OCI-LY7 (cell line): ENCODE results near the gene NTHL1. TPM values are rescaled to one million over a fixed set of nuclear protein-coding genes. Genes with fewer than 3 reads are reported as not detected.

Experiments
- BruUV-seq: library from RNA; stranded (reverse); fragments of 400-500 nt; replicated peaks from 2 replicates; lab custom pipeline; 2021; lab: Mats Ljungman, UMichigan
- CTCF ChIA-PET: fragments of 300-600 bp; sonication (Branson Sonifier 250); formaldehyde crosslinking; loops from one replicate; lab custom pipeline; 2022; ENCODE audit warnings: antibody characterized with exemption; ENCODE audit not compliant: unreplicated experiment; lab: Charles Lee
- POLR2A ChIA-PET: fragments of 300-600 bp; sonication (Branson Sonifier 250); formaldehyde crosslinking; loops from one replicate; lab custom pipeline; 2022; ENCODE audit warnings: antibody characterized with exemption; lab: Charles Lee
- DNase-seq: peaks from one replicate; pipeline ENCODE4 v3.0.0-alpha.2; 2015; ENCODE audit warnings: low spot score
- H2AFZ ChIP-seq: fragments of 200-600 bp; sonication (generic), shearing (Covaris generic); 2 replicates; pipeline ENCODE4 v1.6.1; 2014; ENCODE audit warnings: mild to moderate bottlenecking, antibody characterized with exemption, low read length, moderate library complexity
- H3K27ac ChIP-seq: fragments of 200-600 bp; sonication (generic); 2 replicates; pipeline ENCODE4 v1.5.1; 2014; ENCODE audit warnings: mixed run types, low read depth, mild to moderate bottlenecking, moderate library complexity, low read length, inconsistent platforms; ENCODE audit not compliant: poor library complexity, severe bottlenecking
- H3K36me3 ChIP-seq: fragments of 200-600 bp; sonication (generic); 2 replicates; pipeline ENCODE4 v1.6.1; 2014; ENCODE audit warnings: mild to moderate bottlenecking, antibody characterized with exemption, low read length, moderate library complexity, mixed read lengths; ENCODE audit not compliant: insufficient read depth
- H3K4me1 ChIP-seq: fragments of 200-600 bp; sonication (generic); 2 replicates; pipeline ENCODE4 v1.5.1; 2014; ENCODE audit warnings: mild to moderate bottlenecking, low read length; ENCODE audit not compliant: insufficient read depth, poor library complexity, severe bottlenecking
- H3K4me2 ChIP-seq: fragments of 200-600 bp; sonication (generic); 2 replicates; pipeline ENCODE4 v1.6.1; 2014; ENCODE audit warnings: mild to moderate bottlenecking, low read length
- H3K4me3 ChIP-seq: fragments of 200-600 bp; sonication (generic); 2 replicates; pipeline ENCODE4 v1.5.1; 2014; ENCODE audit warnings: mild to moderate bottlenecking, low read depth, low read length; ENCODE audit not compliant: poor library complexity, severe bottlenecking
- H3K79me2 ChIP-seq: fragments of 200-600 bp; sonication (generic); 2 replicates; pipeline ENCODE4 v1.6.1; 2016; ENCODE audit warnings: low read depth, mild to moderate bottlenecking, low read length, moderate library complexity, mixed read lengths; ENCODE audit not compliant: insufficient read depth
- H3K9me2 ChIP-seq: fragments of 200-600 bp; sonication (generic); 2 replicates; pipeline ENCODE4 v1.6.1; 2016; ENCODE audit warnings: mild to moderate bottlenecking, low read length, mixed read lengths; ENCODE audit not compliant: insufficient read depth
- H3K9me3 ChIP-seq: fragments of 200-600 bp; sonication (generic); 2 replicates; pipeline ENCODE4 v1.6.1; 2014; ENCODE audit warnings: mild to moderate bottlenecking, mixed run types, low read length, mixed read lengths
- H4K20me1 ChIP-seq: fragments of 200-600 bp; sonication (generic); 2 replicates; pipeline ENCODE4 v1.6.1; 2014; ENCODE audit warnings: mild to moderate bottlenecking, antibody characterized with exemption, low read length, moderate library complexity, mixed read lengths; ENCODE audit not compliant: insufficient read depth
- EZH2phosphoT487 ChIP-seq: fragments of 200-600 bp; sonication (generic); IDR thresholded peaks from 2 replicates; pipeline ENCODE4 v1.6.1; 2018; ENCODE audit warnings: low read depth, borderline replicate concordance, mild to moderate bottlenecking, mixed run types, antibody characterized with exemption, low read length, moderate library complexity, mixed read lengths
- intact Hi-C: fragments of 100-400 bp; cut with micrococcal nuclease; formaldehyde crosslinking; loops from one replicate; pipeline ENCODE4 v1.10.0; 2022; ENCODE audit not compliant: unreplicated experiment
- total RNA-seq, 2 experiments: library from RNA; depleted of rRNA in 1 of 2; stranded (reverse); fragments of >200 nt in 1 of 2; shearing (Covaris generic) in 1 of 2; gene quantifications; 2 replicates each; pipeline ENCODE4 v1.2.3, GENCODE V29; 2014 to 2022
- TF ChIP-seq, protein P1 (sequence below): fragments of 200-600 bp; sonication (generic); conservative IDR thresholded peaks from 2 replicates; pipeline ENCODE4 v1.5.1; 2014; ENCODE audit warnings: mild to moderate bottlenecking, antibody characterized with exemption, low read length, moderate library complexity, mixed read lengths

The NTHL1 gene
- total RNA-seq, 2 experiments from 2014 or later: 51.5 to 56.2 TPM

DNA sequence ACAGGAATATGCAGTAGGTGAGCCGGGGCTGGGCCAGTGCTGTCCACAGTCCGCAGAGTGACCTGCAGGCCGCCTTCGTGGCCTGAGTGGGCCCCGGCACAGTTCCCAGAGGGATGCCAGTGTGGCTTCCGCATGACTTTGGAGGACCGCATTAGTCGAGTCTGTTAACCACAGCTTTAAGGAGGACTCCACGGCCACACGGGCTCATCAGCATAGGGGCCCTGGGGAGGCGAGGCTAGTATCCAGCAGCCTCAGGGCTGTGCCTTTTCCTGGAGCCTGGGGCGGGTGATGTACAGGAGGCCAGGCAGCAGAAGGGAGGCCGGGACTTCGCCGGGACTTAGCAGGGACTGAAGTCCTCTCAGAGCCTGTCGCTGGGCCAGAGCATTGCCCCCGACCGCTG, 13.4 kb upstream of the NTHL1 start:
- Histone ChIP-seq H3K9me2 (no peaks in the 10 kb centered on the region), H3K4me2 (no peak overlapping the region), H3K79me2 (no peaks in the 10 kb centered on the region), H3K36me3 (peaks cover 43% of the 10 kb centered on the region), H3K9me3 (no peaks in the 10 kb centered on the region), H4K20me1 (no peaks in the 10 kb centered on the region), H2AFZ (no peak overlapping the region), H3K27ac (no peak overlapping the region), H3K4me1 (no peaks in the 10 kb centered on the region), H3K4me3 (no peak overlapping the region)
- CTCF ChIA-PET: no interaction called here
- no peak for TF ChIP-seq EZH2phosphoT487
- TF ChIP-seq, protein P1, sequence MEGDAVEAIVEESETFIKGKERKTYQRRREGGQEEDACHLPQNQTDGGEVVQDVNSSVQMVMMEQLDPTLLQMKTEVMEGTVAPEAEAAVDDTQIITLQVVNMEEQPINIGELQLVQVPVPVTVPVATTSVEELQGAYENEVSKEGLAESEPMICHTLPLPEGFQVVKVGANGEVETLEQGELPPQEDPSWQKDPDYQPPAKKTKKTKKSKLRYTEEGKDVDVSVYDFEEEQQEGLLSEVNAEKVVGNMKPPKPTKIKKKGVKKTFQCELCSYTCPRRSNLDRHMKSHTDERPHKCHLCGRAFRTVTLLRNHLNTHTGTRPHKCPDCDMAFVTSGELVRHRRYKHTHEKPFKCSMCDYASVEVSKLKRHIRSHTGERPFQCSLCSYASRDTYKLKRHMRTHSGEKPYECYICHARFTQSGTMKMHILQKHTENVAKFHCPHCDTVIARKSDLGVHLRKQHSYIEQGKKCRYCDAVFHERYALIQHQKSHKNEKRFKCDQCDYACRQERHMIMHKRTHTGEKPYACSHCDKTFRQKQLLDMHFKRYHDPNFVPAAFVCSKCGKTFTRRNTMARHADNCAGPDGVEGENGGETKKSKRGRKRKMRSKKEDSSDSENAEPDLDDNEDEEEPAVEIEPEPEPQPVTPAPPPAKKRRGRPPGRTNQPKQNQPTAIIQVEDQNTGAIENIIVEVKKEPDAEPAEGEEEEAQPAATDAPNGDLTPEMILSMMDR: no peak
- no TSS peak for BruUV-seq
- POLR2A ChIA-PET: no interaction called here
- no peak for DNase-seq
- intact Hi-C loops: no loop called here

- Histone ChIP-seq H3K9me2 (no peaks in the 10 kb centered on the region), H3K36me3 (peaks cover 36% of the 10 kb centered on the region), H4K20me1 (no peaks in the 10 kb centered on the region), H3K79me2 (no peaks in the 10 kb centered on the region), H3K4me1 (no peaks in the 10 kb centered on the region), H3K4me3 (no peak overlapping the region), H3K27ac (no peak overlapping the region), H3K9me3 (no peaks in the 10 kb centered on the region), H3K4me2 (no peak overlapping the region), H2AFZ (no peak overlapping the region)
- BruUV-seq: no TSS peak
- ChIA-PET POLR2A (no interaction called here), CTCF (no interaction called here)
- TF ChIP-seq, protein P1: no peak
- TF ChIP-seq EZH2phosphoT487: no peak
- intact Hi-C loops: no loop called here
- DNase-seq: no peak
Measured at GRCh38 chr16:2060346-2060745, 12.7 kb upstream of the NTHL1 start.

- no peaks in the 10 kb centered on the region for H3K9me2 ChIP-seq
- H3K4me2 ChIP-seq: no peak overlapping the region
- H3K36me3 ChIP-seq: peaks cover 34% of the 10 kb centered on the region; the same call in 1 of the 2 replicates
- BruUV-seq: no TSS peak
- no peaks in the 10 kb centered on the region for H4K20me1 ChIP-seq
- no peaks in the 10 kb centered on the region for H3K79me2 ChIP-seq
- H3K4me3 ChIP-seq: no peak overlapping the region
- H3K9me3 ChIP-seq: no peaks in the 10 kb centered on the region
- no peak for DNase-seq
- intact Hi-C loops: no loop called here
- H2AFZ ChIP-seq: no peak overlapping the region
- TF ChIP-seq, protein P1: no peak
- TF ChIP-seq EZH2phosphoT487: no peak
- CTCF ChIA-PET: no interaction called here
- H3K27ac ChIP-seq: no peak overlapping the region
- POLR2A ChIA-PET: no interaction called here
- no peaks in the 10 kb centered on the region for H3K4me1 ChIP-seq
Measured at GRCh38 chr16:2058872-2059271, 11.2 kb upstream of the NTHL1 start.
